Neural crest cell (in vitro differentiated cells): ENCODE results near the gene RPUSD2. TPM values are rescaled to one million over a fixed set of nuclear protein-coding genes. Genes with fewer than 3 reads are reported as not detected.

ENCODE experiments used
- DNase-seq: peaks from one replicate; pipeline ENCODE4 v3.0.0; 2021; ENCODE audit warnings: low read depth, mixed read lengths, low spot score
- H3K27ac Mint-ChIP-seq: one replicate; pipeline ENCODE4 v1.8.0; 2021; ENCODE audit warnings: mild to moderate bottlenecking, mixed read lengths; ENCODE audit not compliant: unreplicated experiment
- H3K27me3 Mint-ChIP-seq: 2 replicates; pipeline ENCODE4 v1.8.0; 2021; ENCODE audit warnings: low read depth, mild to moderate bottlenecking, mixed read lengths
- H3K36me3 Mint-ChIP-seq: 2 replicates; pipeline ENCODE4 v1.8.0; 2021; ENCODE audit warnings: low read depth, mild to moderate bottlenecking, mixed read lengths
- H3K4me1 Mint-ChIP-seq: 2 replicates; pipeline ENCODE4 v1.8.0; 2021; ENCODE audit warnings: mixed read lengths
- H3K4me3 Mint-ChIP-seq: one replicate; pipeline ENCODE4 v1.8.0; 2021; ENCODE audit warnings: mild to moderate bottlenecking, mixed read lengths
- H3K9me3 Mint-ChIP-seq: 2 replicates; pipeline ENCODE4 v1.8.0; 2021; ENCODE audit warnings: mixed read lengths
- total RNA-seq: library from RNA; stranded (reverse); gene quantifications from 2 replicates; pipeline ENCODE4 v1.2.1, GENCODE V29; 2021
- TF ChIP-seq, protein P1 (sequence below): fragments of 200-600 bp; sonication (generic); conservative IDR thresholded peaks from 2 replicates; pipeline ENCODE4 v1.5.0; 2021; ENCODE audit warnings: antibody characterized with exemption, mild to moderate bottlenecking

Gene RPUSD2
- total RNA-seq, 1 donor from 2014 or later, result 16.9 TPM

GRCh38 chr15:40534371-40534770 lies 34.7 kb upstream of the RPUSD2 start:
- Mint-ChIP-seq H3K4me1 (peaks cover 7% of the 10 kb centered on the region), H3K9me3 (no peaks in the 10 kb centered on the region), H3K27ac (no peak overlapping the region), H3K36me3 (no peaks in the 10 kb centered on the region), H3K27me3 (no peaks in the 10 kb centered on the region), H3K4me3 (no peak overlapping the region)
- TF ChIP-seq, protein P1, sequence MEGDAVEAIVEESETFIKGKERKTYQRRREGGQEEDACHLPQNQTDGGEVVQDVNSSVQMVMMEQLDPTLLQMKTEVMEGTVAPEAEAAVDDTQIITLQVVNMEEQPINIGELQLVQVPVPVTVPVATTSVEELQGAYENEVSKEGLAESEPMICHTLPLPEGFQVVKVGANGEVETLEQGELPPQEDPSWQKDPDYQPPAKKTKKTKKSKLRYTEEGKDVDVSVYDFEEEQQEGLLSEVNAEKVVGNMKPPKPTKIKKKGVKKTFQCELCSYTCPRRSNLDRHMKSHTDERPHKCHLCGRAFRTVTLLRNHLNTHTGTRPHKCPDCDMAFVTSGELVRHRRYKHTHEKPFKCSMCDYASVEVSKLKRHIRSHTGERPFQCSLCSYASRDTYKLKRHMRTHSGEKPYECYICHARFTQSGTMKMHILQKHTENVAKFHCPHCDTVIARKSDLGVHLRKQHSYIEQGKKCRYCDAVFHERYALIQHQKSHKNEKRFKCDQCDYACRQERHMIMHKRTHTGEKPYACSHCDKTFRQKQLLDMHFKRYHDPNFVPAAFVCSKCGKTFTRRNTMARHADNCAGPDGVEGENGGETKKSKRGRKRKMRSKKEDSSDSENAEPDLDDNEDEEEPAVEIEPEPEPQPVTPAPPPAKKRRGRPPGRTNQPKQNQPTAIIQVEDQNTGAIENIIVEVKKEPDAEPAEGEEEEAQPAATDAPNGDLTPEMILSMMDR, result no peak
- DNase-seq, result no peak

- no peak overlapping the region for H3K4me3 Mint-ChIP-seq
- peaks cover 8% of the 10 kb centered on the region for H3K4me1 Mint-ChIP-seq
- no peaks in the 10 kb centered on the region for H3K9me3 Mint-ChIP-seq
- no peaks in the 10 kb centered on the region for H3K27me3 Mint-ChIP-seq
- no peaks in the 10 kb centered on the region for H3K36me3 Mint-ChIP-seq
- DNase-seq, result no peak
- TF ChIP-seq, protein P1, result no peak
- H3K27ac Mint-ChIP-seq, result no peak overlapping the region
These were observed 32.6 kb upstream of the RPUSD2 start for GRCh38 chr15:40536501-40536900.

GRCh38 chr15:40538976-40539375 lies 30.1 kb upstream of the RPUSD2 start:
- Mint-ChIP-seq H3K4me1 (peaks cover 8% of the 10 kb centered on the region), H3K9me3 (no peaks in the 10 kb centered on the region), H3K36me3 (no peaks in the 10 kb centered on the region), H3K4me3 (no peak overlapping the region), H3K27ac (no peak overlapping the region), H3K27me3 (no peaks in the 10 kb centered on the region)
- TF ChIP-seq, protein P1, result no peak
- DNase-seq, result peak; percentile 13

DNA sequence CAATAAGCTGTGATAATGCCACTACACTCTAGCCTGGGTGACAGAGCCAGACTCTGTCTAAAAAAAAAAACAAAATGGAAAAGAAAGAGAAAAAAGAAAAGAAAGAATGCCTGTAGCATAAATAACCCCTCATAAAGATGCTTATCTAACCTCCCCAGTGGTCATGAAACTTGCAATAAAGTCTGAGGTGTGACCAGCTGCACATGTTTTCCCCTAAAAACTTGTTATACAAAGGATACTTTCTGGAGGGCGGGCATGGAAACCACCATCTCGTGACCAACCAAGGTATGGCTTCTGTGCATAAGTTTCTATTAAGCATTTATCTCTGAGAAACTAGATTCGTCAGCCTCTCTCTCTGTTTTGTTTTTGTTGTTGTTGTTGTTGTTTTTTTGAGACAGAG lies 26.0 kb upstream of the RPUSD2 start:
- no peak for DNase-seq
- TF ChIP-seq, protein P1, result no peak
- Mint-ChIP-seq H3K27ac (no peak overlapping the region), H3K27me3 (no peaks in the 10 kb centered on the region), H3K9me3 (no peaks in the 10 kb centered on the region), H3K4me3 (no peak overlapping the region), H3K4me1 (peaks cover 8% of the 10 kb centered on the region), H3K36me3 (no peaks in the 10 kb centered on the region)

GRCh38 chr15:40543631-40544294 lies 25.3 kb upstream of the RPUSD2 start:
- Mint-ChIP-seq H3K4me3 (no peak overlapping the region), H3K4me1 (peaks cover 7% of the 10 kb centered on the region), H3K27ac (no peak overlapping the region), H3K36me3 (no peaks in the 10 kb centered on the region), H3K27me3 (no peaks in the 10 kb centered on the region), H3K9me3 (no peaks in the 10 kb centered on the region)
- no peak for DNase-seq
- TF ChIP-seq, protein P1, result no peak
